HG02759 (cell line): ENCODE results near the gene LRMDA.

Source experiments
- ATAC-seq: cut with Tn5 transposase; IDR thresholded peaks from one replicate; pipeline ENCODE4 v1.9.1; 2021; ENCODE audit warnings: mild to moderate bottlenecking, moderate library complexity; ENCODE audit not compliant: unreplicated experiment

The LRMDA gene

DNA sequence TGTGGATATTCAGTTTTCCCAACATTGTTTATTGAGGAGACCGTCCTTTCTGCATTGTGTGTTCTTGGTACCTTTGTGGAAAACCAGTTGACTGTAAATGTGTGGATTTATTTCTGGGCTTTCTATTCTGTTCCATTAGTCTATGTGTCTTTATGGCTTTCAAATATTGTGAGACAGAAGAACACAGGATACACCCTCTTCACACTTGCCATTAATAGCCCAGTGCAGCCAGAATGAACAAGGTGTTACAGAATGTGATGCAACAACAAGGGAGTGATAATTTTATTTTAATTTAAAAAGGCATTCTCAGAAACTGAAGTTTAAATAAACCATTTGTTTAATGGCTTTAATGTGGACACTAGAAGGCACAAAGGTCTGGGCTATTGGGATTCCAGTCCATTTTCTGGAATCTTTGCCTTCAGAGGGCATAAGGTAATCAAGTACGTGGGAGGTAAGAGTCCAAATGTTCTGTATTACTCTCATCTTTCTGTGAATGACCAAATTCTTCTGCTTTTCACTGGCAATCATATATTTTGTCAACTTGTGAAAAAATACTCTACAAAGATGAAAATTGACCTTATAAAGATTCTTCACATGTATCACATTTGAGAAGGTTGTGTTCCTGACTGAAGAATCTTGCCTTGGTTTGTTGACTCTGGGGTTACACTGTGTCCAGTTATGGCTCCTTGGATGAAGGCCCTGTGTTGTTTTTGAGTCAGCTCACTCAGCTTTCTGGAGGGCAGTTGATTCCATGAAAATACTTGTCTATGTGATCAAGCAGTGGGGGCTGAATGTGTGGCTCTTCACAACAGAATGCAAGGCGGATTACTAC lies 962.7 kb downstream of the LRMDA start:
- no peak for ATAC-seq

DNA sequence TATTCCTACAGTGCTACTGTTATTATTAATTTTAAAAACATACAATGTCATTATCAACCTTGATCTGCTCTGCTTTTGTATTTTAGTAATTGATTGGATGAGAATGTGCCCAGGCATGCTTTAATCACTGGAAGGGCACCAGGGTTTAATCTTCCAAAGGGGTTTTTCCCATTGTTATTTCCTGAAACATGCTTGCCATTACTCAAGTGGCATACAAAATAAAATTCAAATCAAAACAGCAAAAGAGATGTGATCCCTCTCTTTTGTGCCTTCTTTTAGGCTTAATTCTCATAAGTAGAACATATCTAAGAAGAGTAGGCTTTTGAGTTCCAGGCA lies 963.3 kb downstream of the LRMDA start:
- no peak for ATAC-seq

DNA sequence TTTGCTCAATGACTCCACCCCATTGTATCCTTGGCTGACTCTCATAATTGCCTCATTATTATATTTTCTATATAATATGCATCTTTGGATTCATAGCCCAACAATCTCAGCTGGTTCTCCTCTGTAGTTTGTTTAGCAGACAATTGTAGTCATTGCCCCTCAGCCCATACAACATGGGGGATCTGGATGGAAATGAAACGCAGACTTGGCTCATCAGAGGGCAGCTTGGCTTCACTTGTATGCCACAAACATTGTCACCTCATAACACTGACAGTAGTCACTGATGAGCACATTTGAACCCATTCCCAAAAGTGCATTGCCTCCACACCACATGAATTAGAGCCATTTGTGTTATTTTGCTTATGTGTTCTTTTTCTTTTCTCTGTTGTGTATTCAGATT lies 963.8 kb downstream of the LRMDA start:
- ATAC-seq = no peak

DNA sequence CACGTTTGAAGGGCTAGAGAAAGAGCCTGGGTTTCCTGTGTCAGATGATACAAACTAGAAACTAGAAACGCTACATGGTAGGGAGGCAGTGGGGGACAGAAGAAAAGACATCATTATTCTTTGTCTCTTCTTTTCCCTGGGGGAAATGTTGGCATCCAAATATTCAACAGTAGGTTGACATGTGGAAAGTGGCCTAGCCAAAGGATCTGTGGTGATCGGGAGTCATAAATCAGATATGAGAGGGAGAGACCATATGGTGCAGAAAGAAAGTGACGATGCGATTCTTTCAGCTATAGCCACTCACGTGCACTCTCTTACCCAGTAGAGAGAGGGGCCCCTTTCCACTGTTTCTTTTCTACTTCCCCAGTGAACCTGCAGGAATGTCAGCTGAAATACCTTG lies 964.7 kb downstream of the LRMDA start:
- ATAC-seq = no peak

GRCh38 chr10:76397181-76398042 lies 966.0 kb downstream of the LRMDA start:
- ATAC-seq = no peak

GRCh38 chr10:76398043-76398710 lies 966.8 kb downstream of the LRMDA start:
- no peak for ATAC-seq

DNA sequence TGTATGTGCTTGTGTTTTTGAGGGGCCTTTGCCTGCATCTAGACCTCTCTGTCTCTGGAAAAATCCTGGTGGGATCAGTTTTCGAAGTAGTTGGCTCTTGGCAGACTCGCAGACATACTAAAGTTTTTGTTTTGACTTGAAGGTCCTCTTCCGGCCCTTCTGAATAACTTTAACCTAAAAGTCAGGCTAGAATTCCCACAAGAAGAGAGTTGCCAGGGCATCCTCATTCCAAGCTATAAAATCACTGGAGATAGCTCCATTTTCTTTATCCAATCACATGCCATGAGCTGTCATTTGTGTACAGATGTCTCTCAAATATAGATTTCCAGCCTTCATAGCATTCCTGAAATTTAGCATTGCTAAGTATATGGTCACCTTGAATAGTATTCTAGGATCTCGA lies 967.8 kb downstream of the LRMDA start:
- ATAC-seq = no peak

DNA sequence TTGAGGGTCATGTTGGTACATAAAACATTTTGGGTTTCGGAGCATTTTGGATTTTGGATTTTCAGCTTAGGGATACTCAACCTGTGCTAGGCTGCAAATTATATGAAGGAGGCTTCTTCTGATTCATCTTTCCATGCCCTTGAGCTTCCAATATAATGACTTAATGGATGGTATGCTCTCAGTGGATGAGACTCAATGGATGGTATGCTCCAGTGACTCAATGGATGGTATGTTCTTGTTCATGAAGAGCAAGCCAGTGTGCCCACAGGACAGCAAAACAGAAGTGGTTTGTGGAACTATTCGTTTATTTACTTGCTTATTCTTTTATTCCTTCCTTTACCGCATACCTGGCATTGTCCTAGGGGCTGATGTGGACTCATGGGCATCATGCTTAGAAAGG lies 969.6 kb downstream of the LRMDA start:
- no peak for ATAC-seq

DNA sequence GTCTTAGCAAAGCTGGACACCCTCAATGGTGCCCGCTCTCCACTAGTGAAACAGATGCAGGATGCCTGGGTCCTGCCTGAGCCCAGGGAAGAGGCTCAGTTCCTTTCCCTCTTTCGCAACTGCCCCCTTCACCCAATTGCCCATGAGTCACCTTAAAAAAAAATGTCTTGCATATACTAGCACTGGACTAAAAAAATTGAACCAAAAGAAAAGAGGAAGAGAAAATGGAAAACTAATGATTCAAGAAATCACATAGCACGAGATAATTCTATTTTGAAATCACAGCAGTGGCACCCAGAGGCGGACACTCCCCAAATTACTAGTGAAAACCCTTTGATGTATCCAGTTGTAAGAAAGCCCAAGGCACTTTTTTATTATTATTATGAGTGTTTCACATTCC lies 972.5 kb downstream of the LRMDA start:
- no peak for ATAC-seq

GRCh38 chr10:76404531-76404930 lies 973.1 kb downstream of the LRMDA start:
- ATAC-seq = no peak

- no peak for ATAC-seq
These were observed 974.5 kb downstream of the LRMDA start for GRCh38 chr10:76405922-76406321.

- ATAC-seq = no peak
These were observed 977.2 kb downstream of the LRMDA start for GRCh38 chr10:76408646-76409045.

GRCh38 chr10:76411729-76412435 lies 980.5 kb downstream of the LRMDA start:
- no peak for ATAC-seq

- ATAC-seq = no peak
These were observed 984.1 kb downstream of the LRMDA start for GRCh38 chr10:76415554-76415953.

GRCh38 chr10:76416642-76417041 lies 985.2 kb downstream of the LRMDA start:
- no peak for ATAC-seq

DNA sequence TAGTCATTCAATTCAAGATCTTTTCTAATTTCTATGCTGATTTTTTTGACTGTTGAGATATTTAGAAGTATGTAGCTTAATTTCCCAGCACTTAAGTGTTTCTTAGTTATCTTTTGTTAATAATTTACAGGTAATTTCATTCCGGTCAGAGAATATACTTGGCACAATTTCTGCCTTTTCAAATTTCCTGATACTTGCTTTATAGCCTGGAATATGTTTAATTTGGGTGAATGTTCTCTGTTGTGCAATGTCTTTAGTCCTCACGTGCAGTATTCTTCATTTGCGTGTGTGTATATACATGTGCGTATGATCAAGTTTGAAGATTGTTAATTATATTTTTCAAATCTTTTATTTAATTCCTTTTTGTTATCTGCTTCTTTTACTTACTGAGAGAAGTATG lies 989.3 kb downstream of the LRMDA start:
- no peak for ATAC-seq

DNA sequence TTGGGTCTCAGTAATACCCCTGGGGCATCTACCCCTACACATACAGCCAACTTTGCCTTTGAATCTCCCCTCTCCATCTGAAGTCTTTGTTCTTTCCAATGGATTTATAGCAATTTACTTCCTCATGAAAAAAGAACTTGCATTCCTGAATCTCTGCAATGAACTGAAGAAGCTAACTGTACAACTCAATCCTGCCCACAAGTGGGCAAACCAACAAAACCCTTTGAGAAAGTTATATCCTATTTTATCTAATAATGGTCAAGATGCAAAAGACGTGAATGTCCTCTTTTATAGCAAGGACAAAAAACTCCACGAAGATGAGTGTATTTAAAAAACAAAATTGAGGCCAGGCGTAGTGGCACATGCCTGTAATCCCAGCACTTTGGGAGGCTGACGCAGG lies 991.3 kb downstream of the LRMDA start:
- ATAC-seq = no peak

DNA sequence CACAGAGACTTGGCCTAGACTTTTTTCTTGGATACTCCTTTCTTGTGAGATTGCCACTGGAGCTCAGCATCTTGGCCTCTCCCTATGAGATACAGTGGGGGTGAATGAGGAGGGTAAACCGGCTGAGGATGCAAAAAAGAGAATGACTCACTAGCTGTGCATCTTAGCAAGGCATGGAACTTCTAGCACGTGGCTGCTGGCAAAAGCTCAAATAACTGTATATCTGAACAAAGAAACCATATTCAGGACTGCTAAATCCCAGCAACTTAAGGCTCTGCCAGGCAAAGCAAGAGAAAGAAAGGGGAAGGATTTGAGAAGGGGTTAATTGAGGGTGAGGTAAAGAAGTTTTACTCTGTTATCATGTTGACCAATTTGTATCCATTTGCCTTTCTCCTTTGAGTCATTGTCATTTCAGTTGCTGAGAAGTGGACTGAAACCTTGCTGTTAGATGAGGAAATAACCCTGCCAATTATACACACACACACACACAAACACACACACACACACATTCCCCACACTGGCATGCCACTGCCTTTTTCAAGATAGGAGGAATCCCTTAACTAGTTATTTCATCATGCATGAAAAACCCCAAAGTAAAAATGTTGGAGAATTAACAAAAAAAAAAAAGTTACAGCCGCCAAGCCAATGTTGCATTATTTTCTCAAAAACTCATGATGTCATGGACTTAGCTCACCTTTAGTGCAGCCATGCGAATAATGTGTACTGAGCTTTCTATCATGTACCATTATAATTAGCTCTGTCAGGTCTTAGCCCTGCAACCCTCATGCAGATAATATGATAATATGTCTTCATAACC lies 997.3 kb downstream of the LRMDA start:
- no peak for ATAC-seq

- ATAC-seq = no peak
These were observed 998.1 kb downstream of the LRMDA start for GRCh38 chr10:76429368-76430060.
